Esophagus muscularis mucosa (tissue), 4 donors: Measurements from ENCODE around the gene NCKAP5. TPM values are rescaled to one million over a fixed set of nuclear protein-coding genes. Genes with fewer than 3 reads are reported as not detected.

ENCODE experiments used
- DNase-seq: peaks from one replicate; pipeline ENCODE4 v3.0.0-alpha.2; 2017; ENCODE audit errors: extremely low spot score
- H3K27ac ChIP-seq, 4 donors: fragments of 200-600 bp; sonication (generic); replicated peaks in 1 of 4; 1 replicate in 3 of 4; 2 replicates in 1 of 4; pipeline ENCODE4 v1.5.1; 2016 to 2019; ENCODE audit warnings: mild to moderate bottlenecking in 1 of 4
- H3K27me3 ChIP-seq, 4 donors: fragments of 200-600 bp; sonication (generic); one replicate each; pipeline versions ENCODE4 v1.5.1 to v1.6.0; 2016 to 2019
- H3K36me3 ChIP-seq, 4 donors: fragments of 200-600 bp; sonication (generic); one replicate each; pipeline ENCODE4 v1.5.1; 2016 to 2019
- H3K4me1 ChIP-seq, 4 donors: fragments of 200-600 bp; sonication (generic); one replicate each; pipeline ENCODE4 v1.5.1; 2016 to 2019
- H3K4me3 ChIP-seq, 4 donors: fragments of 200-600 bp; sonication (generic); 1 replicate in 2 of 4; 2 replicates in 2 of 4; pipeline ENCODE4 v1.5.1; 2016 to 2019; ENCODE audit warnings: mild to moderate bottlenecking in 4 of 4, moderate library complexity in 1 of 4
- H3K9me3 ChIP-seq, 4 donors: fragments of 200-600 bp; sonication (generic); 1 replicate in 3 of 4; 2 replicates in 1 of 4; pipeline ENCODE4 v1.5.1; 2016 to 2019
- EP300 ChIP-seq: sonication (generic); formaldehyde crosslinking; IDR thresholded peaks from one replicate; pipeline ENCODE4 v1.6.1; 2017; ENCODE audit warnings: antibody characterized with exemption
- POLR2A ChIP-seq: fragments of 450-650 bp; IDR thresholded peaks from one replicate; pipeline ENCODE4 v1.6.1; 2017; ENCODE audit warnings: antibody characterized with exemption, moderate library complexity, mild to moderate bottlenecking, low read depth
- POLR2AphosphoS5 ChIP-seq, 2 donors: sonication (generic); formaldehyde crosslinking; IDR thresholded peaks; one replicate each; pipeline ENCODE4 v1.6.1; 2017; ENCODE audit warnings: antibody characterized with exemption in 2 of 2
- WGBS: methylation state at CpG from one replicate; pipeline ENCODE4 v1.1.5; 2018; 5-methylcytosine and 5-hydroxymethylcytosine counted together
- intact Hi-C: fragments of 100-400 bp; cut with DNase I; formaldehyde crosslinking; loops from one replicate; pipeline ENCODE4 v1.15.1; 2023
- total RNA-seq, 4 donors: library from RNA; depleted of rRNA; stranded (reverse); fragments of >200 nt; gene quantifications; one replicate each; pipeline versions ENCODE4 v1.1.0 to v1.2.1, GENCODE V29; 2016
- TF ChIP-seq, protein P1 (sequence below), 3 experiments: fragments of 200-600 bp in 2 of 3; fragments of 450-650 bp in 1 of 3; sonication (generic) in 2 of 3; IDR thresholded peaks; one replicate each; pipeline ENCODE4 v1.5.1; 2017 to 2019; ENCODE audit warnings: antibody characterized with exemption in 3 of 3, mild to moderate bottlenecking in 2 of 3, moderate library complexity in 1 of 3

Gene NCKAP5
- total RNA-seq, 4 donors from 2014 or later: 0.33 to 1.8 (median 1.0) TPM

DNA sequence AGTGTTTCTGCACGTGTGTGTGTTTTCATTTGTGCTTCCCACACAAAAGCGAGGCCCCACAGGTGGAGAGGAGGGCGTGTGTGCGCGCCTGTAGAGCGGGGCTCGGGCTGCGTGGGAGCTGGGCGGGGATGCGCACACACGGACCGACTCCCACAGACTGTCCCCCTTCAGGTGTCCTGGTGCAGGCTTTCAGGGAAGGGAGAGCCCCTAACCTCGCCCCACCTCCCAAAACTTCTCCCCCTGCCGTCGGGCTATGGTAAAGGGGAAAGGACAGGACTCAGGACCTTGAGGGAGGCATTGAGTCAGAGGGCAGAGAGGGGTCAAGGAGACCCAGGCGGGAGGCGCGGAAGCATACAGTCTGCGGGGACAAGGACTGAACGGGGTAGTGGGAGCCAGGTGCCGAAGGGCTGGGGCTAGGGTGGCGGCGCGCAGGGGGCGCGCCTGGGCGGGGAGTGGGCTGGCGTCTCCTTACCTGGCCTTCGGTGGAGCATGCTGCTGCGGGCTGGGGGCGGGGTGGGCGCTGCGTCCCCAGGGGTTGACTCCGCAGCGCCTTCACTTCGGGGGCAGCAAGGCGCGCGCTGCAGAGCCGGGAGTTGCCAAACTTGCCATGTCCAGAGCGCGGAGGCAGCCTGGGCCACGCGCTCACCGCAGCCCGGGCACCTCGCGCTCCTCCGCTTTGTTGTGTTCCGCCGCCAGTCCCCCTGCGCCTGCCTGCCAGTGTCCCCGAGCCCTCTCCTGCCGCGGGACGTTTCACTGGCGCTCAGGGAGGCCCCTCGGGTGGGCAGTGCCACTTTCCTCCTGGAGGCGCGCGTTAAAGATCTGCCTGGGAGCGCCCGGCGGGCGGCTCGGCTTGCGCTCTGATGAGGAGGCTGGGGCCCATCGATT is 302.0 kb downstream of the NCKAP5 start:
- H3K27me3 ChIP-seq: peaks cover 0 to 27% (median 15%) of the 10 kb centered on the region in 4 donors
- DNase-seq: no peak
- no peak for TF ChIP-seq POLR2AphosphoS5 (IDR thresholded peaks at IDR 0.05)
- TF ChIP-seq EP300: no peak
- TF ChIP-seq, protein P1, sequence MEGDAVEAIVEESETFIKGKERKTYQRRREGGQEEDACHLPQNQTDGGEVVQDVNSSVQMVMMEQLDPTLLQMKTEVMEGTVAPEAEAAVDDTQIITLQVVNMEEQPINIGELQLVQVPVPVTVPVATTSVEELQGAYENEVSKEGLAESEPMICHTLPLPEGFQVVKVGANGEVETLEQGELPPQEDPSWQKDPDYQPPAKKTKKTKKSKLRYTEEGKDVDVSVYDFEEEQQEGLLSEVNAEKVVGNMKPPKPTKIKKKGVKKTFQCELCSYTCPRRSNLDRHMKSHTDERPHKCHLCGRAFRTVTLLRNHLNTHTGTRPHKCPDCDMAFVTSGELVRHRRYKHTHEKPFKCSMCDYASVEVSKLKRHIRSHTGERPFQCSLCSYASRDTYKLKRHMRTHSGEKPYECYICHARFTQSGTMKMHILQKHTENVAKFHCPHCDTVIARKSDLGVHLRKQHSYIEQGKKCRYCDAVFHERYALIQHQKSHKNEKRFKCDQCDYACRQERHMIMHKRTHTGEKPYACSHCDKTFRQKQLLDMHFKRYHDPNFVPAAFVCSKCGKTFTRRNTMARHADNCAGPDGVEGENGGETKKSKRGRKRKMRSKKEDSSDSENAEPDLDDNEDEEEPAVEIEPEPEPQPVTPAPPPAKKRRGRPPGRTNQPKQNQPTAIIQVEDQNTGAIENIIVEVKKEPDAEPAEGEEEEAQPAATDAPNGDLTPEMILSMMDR (IDR thresholded peaks at IDR 0.05): no peak
- TF ChIP-seq POLR2A: no peak
- no peak overlapping the region for H3K27ac ChIP-seq
- no peaks in the 10 kb centered on the region for H3K9me3 ChIP-seq
- intact Hi-C loops: no loop called here
- H3K4me3 ChIP-seq: peak overlapping the region; percentile 44 to 57 (median 48)
- H3K4me1 ChIP-seq: peaks cover 0 to 21% (median 19%) of the 10 kb centered on the region in 4 donors
- WGBS: 4% methylated on average over 54 of the region's 68 CpGs
- no peaks in the 10 kb centered on the region for H3K36me3 ChIP-seq

DNA sequence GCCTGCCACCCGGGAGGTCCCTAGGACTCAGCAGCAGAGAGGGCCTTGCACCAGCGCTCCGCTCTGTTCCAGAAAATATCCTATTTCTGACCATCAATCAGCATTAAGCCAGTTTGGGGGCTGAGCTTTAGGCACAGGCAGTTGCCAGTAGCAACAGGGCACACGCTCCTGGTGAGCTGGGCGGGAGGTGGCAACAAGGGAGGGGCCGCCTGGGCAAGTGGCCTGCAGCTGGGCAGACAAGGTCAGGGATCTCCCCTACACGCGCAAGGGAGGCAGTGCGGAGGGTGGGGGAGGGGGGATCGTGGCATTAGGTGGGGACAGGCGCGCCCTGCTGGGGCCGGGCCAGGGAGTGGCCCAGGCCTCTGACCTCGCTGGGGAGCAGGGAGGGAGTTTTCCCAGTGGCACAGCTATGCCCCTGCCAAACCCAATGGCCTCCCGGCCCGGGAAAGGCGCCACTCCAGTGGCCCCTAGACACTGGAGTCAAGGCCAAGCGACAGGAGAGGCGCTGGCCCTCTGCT is 302.8 kb downstream of the NCKAP5 start:
- Histone ChIP-seq H3K9me3 (no peaks in the 10 kb centered on the region), H3K27me3 (peaks cover 0 to 24% (median 15%) of the 10 kb centered on the region in 4 donors), H3K36me3 (no peaks in the 10 kb centered on the region), H3K4me1 (peaks cover 0 to 21% (median 19%) of the 10 kb centered on the region in 4 donors), H3K4me3 (peak overlapping the region; percentile 44 to 57 (median 48)), H3K27ac (no peak overlapping the region)
- no peak for DNase-seq
- intact Hi-C loops: no loop called here
- TF ChIP-seq, protein P1 (IDR thresholded peaks at IDR 0.05): no peak
- no peak for TF ChIP-seq EP300
- no peak for TF ChIP-seq POLR2A
- TF ChIP-seq POLR2AphosphoS5 (IDR thresholded peaks at IDR 0.05): no peak
- WGBS: 37% methylated on average over 15 of the region's 19 CpGs

- TF ChIP-seq EP300: no peak
- TF ChIP-seq POLR2A: no peak
- TF ChIP-seq, protein P1 (IDR thresholded peaks at IDR 0.05): no peak
- TF ChIP-seq POLR2AphosphoS5 (IDR thresholded peaks at IDR 0.05): no peak
- Histone ChIP-seq H3K4me1 (peaks cover 0 to 21% (median 19%) of the 10 kb centered on the region in 4 donors), H3K4me3 (peak overlapping the region in 1 of 4 donors; percentile 47), H3K9me3 (no peaks in the 10 kb centered on the region), H3K27me3 (peaks cover 0 to 24% (median 15%) of the 10 kb centered on the region in 4 donors), H3K27ac (no peak overlapping the region), H3K36me3 (no peaks in the 10 kb centered on the region)
- no peak for DNase-seq
- WGBS: 58% methylated on average over 7 of the region's 7 CpGs
- intact Hi-C loops: no loop called here
Observed at GRCh38 chr2:133264989-133265401, 303.3 kb downstream of the NCKAP5 start.

- Histone ChIP-seq H3K27me3 (peaks cover 0 to 24% (median 15%) of the 10 kb centered on the region in 4 donors), H3K4me1 (peaks cover 0 to 21% (median 19%) of the 10 kb centered on the region in 4 donors), H3K27ac (no peak overlapping the region), H3K36me3 (no peaks in the 10 kb centered on the region), H3K9me3 (no peaks in the 10 kb centered on the region), H3K4me3 (no peak overlapping the region)
- intact Hi-C loops: no loop called here
- DNase-seq: no peak
- WGBS: 90% methylated on average over 2 of the region's 2 CpGs
- TF ChIP-seq POLR2A (no peak), EP300 (no peak), POLR2AphosphoS5 (IDR thresholded peaks at IDR 0.05) (no peak)
- TF ChIP-seq, protein P1 (IDR thresholded peaks at IDR 0.05): no peak
Observed at GRCh38 chr2:133262893-133263292, 305.4 kb downstream of the NCKAP5 start.
